HG03354 (cell line): Measurements from ENCODE around the gene ABCA1.
"Not testable (repeated sequence)": the region's sequence is repeated elsewhere in the genome, so short reads cannot be mapped to it uniquely, and the experiment has no call there.

ENCODE experiments used
- ATAC-seq: cut with Tn5 transposase; IDR thresholded peaks from one replicate; pipeline ENCODE4 v1.9.1; 2021; ENCODE audit warnings: mild to moderate bottlenecking; ENCODE audit not compliant: unreplicated experiment, poor library complexity, severe bottlenecking

ABCA1 gene

GRCh38 chr9:104958006-104958405 lies 30.1 kb upstream of the ABCA1 start:
- ATAC-seq = not testable (repeated sequence)

GRCh38 chr9:104951487-104951886 lies 23.5 kb upstream of the ABCA1 start:
- no peak for ATAC-seq

- no peak for ATAC-seq
These were observed 22.9 kb upstream of the ABCA1 start for GRCh38 chr9:104950838-104951237.

GRCh38 chr9:104948277-104948676 lies 20.3 kb upstream of the ABCA1 start:
- ATAC-seq = no peak

GRCh38 chr9:104944871-104945270 lies 16.9 kb upstream of the ABCA1 start:
- no peak for ATAC-seq

GRCh38 chr9:104944356-104944755 lies 16.4 kb upstream of the ABCA1 start:
- no peak for ATAC-seq

- no peak for ATAC-seq
These were observed 13.6 kb upstream of the ABCA1 start for GRCh38 chr9:104941597-104941996.

DNA sequence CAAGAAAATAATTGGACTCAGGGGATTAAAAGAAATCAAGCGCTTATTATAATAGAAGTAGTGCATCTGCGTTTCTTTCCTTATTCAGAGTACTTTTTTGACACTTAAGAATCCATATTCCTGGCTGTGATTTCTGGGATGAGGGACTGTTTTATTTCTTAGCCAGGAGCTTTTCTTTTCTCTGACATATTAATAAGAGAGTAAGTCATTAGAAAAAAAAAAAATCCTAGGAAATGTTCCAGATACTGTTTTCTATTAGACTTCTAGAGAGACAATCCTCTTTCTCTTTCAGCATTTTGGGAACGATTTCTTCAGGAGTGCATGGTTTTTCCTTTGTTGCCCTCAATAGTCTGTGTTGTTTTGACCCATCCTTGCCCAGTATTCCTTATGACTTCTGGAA lies 8.3 kb upstream of the ABCA1 start:
- no peak for ATAC-seq

GRCh38 chr9:104935501-104935810 lies 7.5 kb upstream of the ABCA1 start:
- not testable (repeated sequence) for ATAC-seq

GRCh38 chr9:104934691-104935500 lies 6.9 kb upstream of the ABCA1 start:
- ATAC-seq = no peak

DNA sequence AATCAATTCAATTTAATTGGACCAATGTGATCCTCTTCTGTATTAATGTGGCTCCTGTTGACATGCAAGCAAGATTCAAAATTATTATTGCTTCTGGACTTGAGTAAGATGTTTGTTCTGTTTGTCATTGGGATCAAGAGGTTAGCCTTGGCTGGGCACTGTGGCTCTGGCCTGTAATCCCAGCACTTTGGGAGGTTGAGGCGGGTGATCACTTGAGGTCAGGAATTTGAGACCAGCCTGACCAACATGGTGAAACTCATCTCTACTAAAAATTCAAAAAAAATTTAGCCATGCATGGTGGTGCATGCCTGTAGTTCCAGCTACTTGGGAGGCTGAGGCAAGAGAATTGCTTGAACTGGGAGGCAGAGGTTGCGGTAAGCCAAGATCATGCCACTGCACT lies 5.1 kb upstream of the ABCA1 start:
- not testable (repeated sequence) for ATAC-seq

- no peak for ATAC-seq
These were observed 3.3 kb upstream of the ABCA1 start for GRCh38 chr9:104931256-104931655.

DNA sequence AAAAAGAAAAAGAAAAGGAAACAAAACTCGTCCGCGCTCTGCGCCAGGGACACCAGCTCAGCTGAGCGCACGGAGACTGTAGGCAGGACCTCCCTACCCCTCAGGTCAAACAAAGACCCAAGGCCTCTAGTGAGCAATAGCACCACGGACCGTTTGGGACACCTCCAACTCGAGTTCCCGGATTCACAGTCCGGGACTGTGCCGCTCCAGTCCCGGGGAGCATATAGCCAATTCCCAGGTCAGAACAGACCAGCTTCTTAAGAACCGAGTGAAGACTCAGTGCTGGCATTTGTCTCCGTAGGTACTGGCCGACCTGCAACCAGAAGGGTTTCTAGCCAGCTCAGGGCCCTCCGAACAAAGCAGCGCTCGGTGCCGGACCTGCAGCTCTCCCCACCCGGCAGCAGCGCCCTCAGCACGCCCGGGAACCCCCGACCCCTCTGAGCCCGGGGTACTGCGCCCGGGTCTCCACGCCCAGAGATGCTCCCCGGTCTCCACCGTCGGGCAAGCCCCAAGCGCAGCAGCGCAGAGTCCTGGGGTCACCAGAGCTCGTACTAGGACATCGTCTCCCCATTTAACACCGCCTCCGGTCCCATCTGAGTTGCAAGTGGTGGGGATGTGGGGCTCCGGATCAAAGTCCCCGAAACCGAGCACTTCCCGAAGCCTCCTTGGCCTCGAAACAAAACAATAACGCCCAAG lies 591 bp downstream of the ABCA1 start:
- ATAC-seq = peak; percentile 21

DNA sequence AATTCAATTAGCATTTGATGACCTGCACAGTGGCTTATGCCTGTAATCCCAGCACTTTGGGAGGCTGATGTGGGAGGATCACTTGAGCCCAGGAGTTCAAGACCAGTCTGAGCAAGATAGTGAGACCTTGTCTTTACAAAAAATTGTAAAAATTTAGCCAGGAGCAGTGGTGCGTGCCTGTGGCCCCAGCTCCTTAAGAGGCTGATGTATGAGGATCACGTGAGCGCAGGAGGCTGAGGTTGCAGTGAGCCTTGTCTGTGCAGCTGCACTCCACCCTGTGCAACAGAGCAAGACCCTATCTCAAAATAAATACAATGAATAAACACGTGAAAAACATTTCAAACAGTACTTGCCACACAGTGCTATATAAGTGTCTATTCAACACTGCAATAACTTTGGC lies 4.2 kb downstream of the ABCA1 start:
- peak; percentile 63 for ATAC-seq

DNA sequence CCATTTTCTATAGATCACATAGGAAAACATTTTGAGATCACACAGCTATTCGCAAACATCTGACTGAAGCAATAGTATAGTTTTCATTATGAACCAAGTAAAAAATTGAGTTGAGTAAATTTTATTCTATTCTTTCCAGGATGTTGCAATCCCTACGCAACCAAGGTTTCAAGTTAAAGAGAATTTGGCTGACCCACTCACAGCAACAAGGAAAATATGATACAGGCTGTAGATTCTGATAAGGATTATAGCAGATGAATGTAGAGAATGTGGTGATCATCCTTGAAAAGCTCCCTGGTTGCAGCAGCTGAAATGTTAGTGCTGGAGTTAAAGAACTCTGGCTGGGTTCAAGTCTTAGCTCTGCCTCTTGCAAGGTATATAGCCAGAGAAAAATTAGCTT lies 4.7 kb downstream of the ABCA1 start:
- ATAC-seq = no peak

DNA sequence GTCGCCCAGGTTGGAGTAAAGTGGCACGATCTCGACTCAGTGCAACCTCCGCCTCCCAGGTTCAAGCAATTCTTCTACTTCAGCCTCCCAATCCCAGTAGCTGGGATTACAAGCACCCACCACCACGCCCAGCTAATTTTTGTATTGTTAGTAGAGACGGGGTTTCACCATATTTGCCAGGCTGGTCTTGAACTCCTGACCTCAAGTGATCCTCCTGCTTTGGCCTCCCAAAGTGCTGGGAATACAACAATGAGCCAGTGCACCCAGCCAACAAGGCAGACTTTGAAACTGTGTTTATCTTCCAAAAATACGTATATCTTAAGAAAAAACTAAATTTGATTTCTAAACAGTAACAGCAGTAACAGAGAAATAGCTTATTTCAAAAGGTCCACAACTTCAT lies 5.2 kb downstream of the ABCA1 start:
- ATAC-seq = not testable (repeated sequence)

DNA sequence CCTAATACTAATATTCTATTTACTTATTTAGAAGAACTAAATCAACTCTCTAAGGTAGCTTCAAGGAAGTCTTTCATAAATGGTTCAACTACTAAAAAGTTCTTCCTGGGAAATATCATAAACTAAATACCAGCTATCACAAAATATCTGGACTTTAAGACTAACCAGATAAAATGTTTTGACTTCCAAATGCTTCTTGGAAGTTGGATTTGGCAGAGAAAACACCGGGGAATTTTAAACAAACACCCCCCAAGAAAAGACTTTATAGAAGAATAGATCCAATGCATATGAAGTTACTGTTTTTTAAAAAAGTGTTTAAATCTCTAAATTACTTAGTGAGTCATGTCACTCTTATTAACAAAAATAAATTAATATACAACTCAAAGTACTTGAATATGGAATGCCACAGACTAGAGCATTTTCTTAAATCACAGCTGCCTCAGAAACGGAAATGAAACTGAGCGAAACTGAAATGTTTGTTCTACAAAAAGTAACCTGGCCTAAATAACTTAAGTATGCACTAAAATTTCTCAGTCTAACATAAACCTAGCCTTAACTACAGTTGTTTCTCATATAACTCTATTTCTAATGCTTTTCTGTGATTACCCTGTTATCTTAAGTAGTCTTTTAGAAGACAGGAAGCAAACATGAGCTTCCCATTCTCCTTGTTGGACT lies 6.8 kb downstream of the ABCA1 start:
- peak; percentile 63 for ATAC-seq

DNA sequence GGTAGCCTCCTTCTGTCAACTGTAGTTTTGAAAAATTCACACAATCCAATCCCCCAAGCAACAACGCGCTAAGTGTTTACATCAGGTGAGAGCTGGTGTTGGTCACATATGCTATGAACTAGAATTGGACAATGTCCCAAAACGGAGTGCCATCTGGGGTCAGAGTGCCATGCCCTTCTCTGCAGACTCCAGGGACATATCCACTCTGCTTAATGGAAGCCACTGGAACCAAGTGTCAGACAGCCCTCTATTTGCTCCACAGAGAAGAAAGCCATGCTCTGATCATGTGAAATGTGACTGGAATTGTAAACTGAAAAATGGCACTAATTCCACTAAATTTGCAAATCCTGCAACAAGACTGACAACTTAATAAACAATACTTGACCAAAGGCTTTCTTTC lies 12.2 kb downstream of the ABCA1 start:
- no peak for ATAC-seq

DNA sequence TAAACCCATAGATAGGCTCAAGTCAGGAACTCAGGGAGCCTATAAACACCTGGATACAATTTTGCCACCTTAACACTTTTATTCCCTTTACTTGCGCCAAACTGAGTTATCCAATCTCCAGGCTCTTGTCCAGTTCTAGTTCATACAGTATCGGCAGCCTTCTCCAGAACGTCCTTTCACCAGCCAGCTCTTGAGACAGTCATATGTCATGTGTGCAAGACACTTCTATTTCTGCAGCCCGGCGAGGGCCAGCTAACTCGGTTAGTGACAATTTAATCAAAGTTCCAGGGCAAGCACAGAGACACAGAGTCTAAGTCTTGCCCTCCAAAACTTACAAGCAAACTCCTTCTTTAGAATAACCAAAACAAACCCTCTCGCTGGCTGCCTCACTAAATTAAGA lies 12.9 kb downstream of the ABCA1 start:
- ATAC-seq = no peak

GRCh38 chr9:104914466-104914865 lies 13.5 kb downstream of the ABCA1 start:
- ATAC-seq = no peak

DNA sequence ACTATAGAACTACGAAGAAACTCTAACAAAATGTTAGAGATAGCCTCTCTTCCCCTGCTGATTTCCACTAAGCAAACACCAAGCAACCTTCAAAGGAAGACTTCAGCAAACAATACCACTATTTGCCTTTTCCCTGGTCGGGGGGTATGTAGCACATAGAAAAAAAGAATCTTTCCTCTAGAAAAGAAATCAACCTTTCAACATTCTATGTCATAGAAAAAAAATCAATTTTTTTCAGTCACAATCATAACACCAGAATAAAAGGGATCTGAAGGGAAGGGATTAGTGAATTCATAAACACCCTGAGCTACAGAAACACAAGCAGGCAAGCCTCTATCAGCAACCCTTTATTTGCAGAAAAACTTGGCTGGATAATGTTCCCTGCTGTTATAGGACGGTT lies 15.3 kb downstream of the ABCA1 start:
- ATAC-seq = no peak
